ENCODE data around the gene ADD1. TPM values are rescaled to one million over a fixed set of nuclear protein-coding genes. Genes with fewer than 3 reads are reported as not detected.

The ADD1 gene
- total and polyA plus RNA-seq, 4 donors: 98.3 to 351 (median 284) TPM

DNA sequence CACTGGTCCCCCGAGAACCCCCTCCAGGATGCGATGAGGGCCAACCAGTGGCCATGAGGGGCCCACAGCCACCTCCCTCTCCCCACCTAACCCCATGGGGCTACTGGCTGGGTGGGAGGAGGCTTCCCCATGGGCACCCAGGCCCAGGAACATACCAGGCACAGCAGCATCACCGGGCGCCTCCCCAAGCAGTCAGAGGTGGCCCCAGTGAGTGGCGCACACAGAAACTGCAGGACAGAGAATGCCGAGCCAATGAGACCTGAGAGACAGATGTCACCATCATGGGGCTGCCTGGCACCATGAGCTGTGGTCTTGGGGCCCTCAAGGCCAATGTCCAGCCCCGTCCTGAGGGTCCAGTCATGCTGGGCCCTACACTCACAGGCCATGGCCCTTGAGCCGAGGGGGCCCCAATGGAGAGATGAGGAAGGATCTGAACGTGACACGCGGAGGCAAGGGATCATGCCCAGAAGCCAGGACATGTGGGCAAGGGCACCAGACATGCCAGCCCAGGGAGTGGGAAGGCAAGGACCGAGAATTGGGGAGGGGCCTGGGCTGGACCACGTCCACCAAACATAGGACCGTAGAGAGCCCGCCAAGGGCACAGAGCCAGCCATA, 89.4 kb downstream of the ADD1 start:
- intact Hi-C loops (cut with DNase I): loop anchor here (5.0 to 10.0 kb wide), 2 partner anchors 168 to 171 kb away; no protein-coding TSS in a partner anchor
- Histone ChIP-seq H3K9me3 (ENCODE audit: control insufficient read depth, low read length) (no peaks in the 10 kb centered on the region), H3K36me3 (ENCODE audit: control insufficient read depth in 1 of 2, insufficient read depth in 2 of 2, low read length in 1 of 2) (no peaks in the 10 kb centered on the region), H3K27me3 (ENCODE audit: control insufficient read depth in 1 of 2, insufficient read depth in 2 of 2, low read length in 1 of 2) (no peaks in the 10 kb centered on the region), H3K27ac (ENCODE audit: low read depth in 1 of 2, low read length in 2 of 2) (peak overlapping the region in 1 of 2 donors; percentile 62), H3K4me1 (ENCODE audit: control insufficient read depth in 1 of 2, insufficient read depth in 2 of 2, low read length in 2 of 2) (no peaks in the 10 kb centered on the region), H3K4me3 (ENCODE audit: low read length in 2 of 2) (no peak overlapping the region)
- WGBS, 2 donors: 57 to 64% methylated on average over 15 of the region's 15 CpGs
- DNase-seq (peak; percentile 46 to 74), ATAC-seq (ENCODE audit: low FRiP score) (no peak)

DNA sequence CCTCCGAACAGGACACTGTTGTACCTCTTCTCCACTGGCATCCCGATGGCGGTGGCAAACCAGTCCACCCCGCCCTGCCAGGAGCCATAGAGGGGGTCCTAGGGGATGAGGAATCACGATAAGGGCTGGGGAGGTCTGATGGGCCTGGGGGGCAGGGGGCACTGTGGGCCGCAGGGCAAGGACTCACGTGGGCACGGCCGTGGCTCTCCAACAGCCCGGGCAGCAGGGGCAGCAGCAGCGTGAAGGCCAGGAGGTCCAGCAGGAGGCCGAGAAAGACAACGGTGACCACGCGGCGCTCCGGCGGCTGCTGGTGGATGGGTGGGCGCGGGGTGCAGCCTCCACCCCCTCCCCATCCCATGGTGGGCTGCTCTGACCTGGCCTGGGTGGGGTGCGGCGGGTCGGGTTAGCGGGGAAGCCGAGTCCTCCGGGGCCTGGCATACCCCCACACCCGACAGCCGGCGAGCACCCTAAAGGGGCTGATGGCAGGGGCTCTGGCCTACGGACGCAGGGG, 90.0 kb downstream of the ADD1 start:
- intact Hi-C loops (cut with DNase I): loop anchor here (5.0 to 10.0 kb wide), 2 partner anchors 169 to 171 kb away; no protein-coding TSS in a partner anchor
- 14 to 15% methylated on average over 21 to 31 of the region's 31 CpGs for WGBS, 2 donors
- no peaks in the 10 kb centered on the region for H3K9me3 ChIP-seq (ENCODE audit: control insufficient read depth, low read length)
- peak; percentile 1 for ATAC-seq (ENCODE audit: low FRiP score)
- H3K4me1 ChIP-seq (ENCODE audit: control insufficient read depth in 1 of 2, insufficient read depth in 2 of 2, low read length in 2 of 2): no peaks in the 10 kb centered on the region
- H3K36me3 ChIP-seq (ENCODE audit: control insufficient read depth in 1 of 2, insufficient read depth in 2 of 2, low read length in 1 of 2): no peaks in the 10 kb centered on the region
- no peaks in the 10 kb centered on the region for H3K27me3 ChIP-seq (ENCODE audit: control insufficient read depth in 1 of 2, insufficient read depth in 2 of 2, low read length in 1 of 2)
- DNase-seq: peak; percentile 61 to 79
- H3K4me3 ChIP-seq (ENCODE audit: low read length in 2 of 2): peak overlapping the region; percentile 67 to 86
- peak overlapping the region in 1 of 2 donors; percentile 62 for H3K27ac ChIP-seq (ENCODE audit: low read depth in 1 of 2, low read length in 2 of 2)

DNA sequence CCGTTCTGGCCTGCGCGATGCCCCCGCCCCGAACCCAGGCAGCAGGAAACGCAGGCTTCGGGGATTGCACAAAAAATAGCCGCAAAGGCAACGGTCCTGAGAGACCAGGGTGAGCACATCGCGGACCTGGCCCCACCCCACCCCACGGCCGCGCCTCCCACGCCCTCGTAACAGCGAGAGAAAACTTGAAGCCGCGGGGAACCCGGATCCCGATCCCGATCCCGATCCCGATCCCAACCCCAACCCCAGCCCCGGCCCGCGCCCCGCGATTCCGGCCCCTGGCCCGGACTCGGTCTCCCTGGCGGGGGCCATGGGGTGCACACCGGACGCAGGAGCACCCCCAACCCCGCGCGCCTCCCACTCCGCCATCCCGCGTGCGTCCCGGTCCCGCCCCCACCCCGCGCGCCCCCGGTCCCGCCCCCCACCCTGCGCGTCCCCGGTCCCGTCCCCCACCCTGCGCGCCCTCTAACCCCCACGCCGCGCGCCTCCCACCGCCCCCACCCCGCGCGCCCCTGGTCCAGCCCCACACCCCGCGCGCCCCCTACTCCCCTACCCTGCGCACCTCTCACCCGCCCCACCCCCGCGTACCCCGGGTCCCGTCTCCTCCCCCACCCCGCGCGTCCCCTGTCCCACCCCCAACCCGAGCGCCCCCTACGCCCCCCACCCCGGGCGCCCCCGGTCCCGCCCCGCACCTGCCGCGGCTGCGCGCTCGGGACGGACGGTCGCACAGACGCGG, 90.6 kb downstream of the ADD1 start:
- Histone ChIP-seq H3K4me1 (ENCODE audit: control insufficient read depth in 1 of 2, insufficient read depth in 2 of 2, low read length in 2 of 2) (no peaks in the 10 kb centered on the region), H3K9me3 (ENCODE audit: control insufficient read depth, low read length) (no peaks in the 10 kb centered on the region), H3K4me3 (ENCODE audit: low read length in 2 of 2) (peak overlapping the region; percentile 67 to 86), H3K36me3 (ENCODE audit: control insufficient read depth in 1 of 2, insufficient read depth in 2 of 2, low read length in 1 of 2) (no peaks in the 10 kb centered on the region), H3K27me3 (ENCODE audit: control insufficient read depth in 1 of 2, insufficient read depth in 2 of 2, low read length in 1 of 2) (no peaks in the 10 kb centered on the region), H3K27ac (ENCODE audit: low read depth in 1 of 2, low read length in 2 of 2) (peak overlapping the region in 1 of 2 donors; percentile 62)
- intact Hi-C loops (cut with DNase I): loop anchor here (5.0 to 10.0 kb wide), 2 partner anchors 169 to 172 kb away; no protein-coding TSS in a partner anchor
- DNase-seq: peak; percentile 75 to 90
- WGBS, 2 donors: 2% methylated on average over 60 to 93 of the region's 93 CpGs
- ATAC-seq (ENCODE audit: low FRiP score): peak; percentile 27

DNA sequence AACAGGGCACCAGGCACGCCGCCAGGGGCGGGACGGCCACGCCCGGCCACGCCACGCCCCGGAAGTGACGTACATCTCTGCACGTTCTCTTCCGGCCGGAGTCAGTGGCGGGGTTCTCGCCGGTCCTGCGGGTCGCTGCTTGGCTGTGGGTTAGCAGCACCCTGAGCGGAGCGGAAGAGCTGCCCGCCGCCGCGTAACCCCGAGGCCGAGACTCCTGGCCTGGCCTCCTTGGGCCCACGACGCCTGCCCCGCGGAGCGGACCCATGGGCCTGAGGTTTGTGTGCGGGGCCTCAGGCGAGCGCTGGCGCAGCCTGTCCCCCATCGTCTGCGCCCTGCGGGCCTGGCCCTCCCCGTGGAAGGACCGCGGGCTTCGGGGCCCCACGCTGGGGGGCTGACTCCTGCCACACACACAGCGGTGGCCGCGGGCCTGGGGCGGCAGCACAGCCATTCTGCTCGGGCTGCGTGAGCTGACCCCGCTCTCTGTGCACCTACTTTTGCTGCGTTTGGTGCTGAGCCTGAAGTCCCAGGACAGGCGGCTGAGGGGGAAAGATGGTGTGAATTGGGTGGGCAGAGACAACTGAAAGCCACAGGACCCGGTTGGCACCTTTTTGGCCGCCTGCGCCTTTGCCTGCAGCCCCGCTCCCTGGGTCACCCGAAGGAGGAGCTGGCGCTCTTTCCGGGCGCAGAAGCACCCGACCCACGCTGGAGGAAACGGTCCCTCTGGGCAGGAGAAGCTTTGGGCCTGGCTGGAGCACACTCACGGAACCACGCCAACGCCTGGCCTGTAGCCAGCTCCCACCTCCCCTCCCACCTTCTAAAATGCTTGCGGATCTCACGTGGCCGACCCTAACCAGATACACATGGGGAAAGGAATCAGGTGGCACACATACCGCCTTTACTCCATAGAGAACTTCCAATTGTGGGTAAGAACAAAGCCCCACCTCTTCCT, 91.4 kb downstream of the ADD1 start:
- DNase-seq: peak; percentile 96 to 99
- no peaks in the 10 kb centered on the region for H3K9me3 ChIP-seq (ENCODE audit: control insufficient read depth, low read length)
- ATAC-seq (ENCODE audit: low FRiP score): peak; percentile 86
- H3K36me3 ChIP-seq (ENCODE audit: control insufficient read depth in 1 of 2, insufficient read depth in 2 of 2, low read length in 1 of 2): peaks cover 0 to 2% of the 10 kb centered on the region in 2 donors
- H3K4me1 ChIP-seq (ENCODE audit: control insufficient read depth in 1 of 2, insufficient read depth in 2 of 2, low read length in 2 of 2): no peaks in the 10 kb centered on the region
- peak overlapping the region; percentile 67 to 86 for H3K4me3 ChIP-seq (ENCODE audit: low read length in 2 of 2)
- H3K27me3 ChIP-seq (ENCODE audit: control insufficient read depth in 1 of 2, insufficient read depth in 2 of 2, low read length in 1 of 2): no peaks in the 10 kb centered on the region
- H3K27ac ChIP-seq (ENCODE audit: low read depth in 1 of 2, low read length in 2 of 2): peak overlapping the region in 1 of 2 donors; percentile 50
- intact Hi-C loops (cut with DNase I): loop anchor here (5.0 to 10.0 kb wide), 2 partner anchors 170 to 173 kb away; no protein-coding TSS in a partner anchor
- 0% methylated on average over 58 to 70 of the region's 70 CpGs for WGBS, 2 donors

DNA sequence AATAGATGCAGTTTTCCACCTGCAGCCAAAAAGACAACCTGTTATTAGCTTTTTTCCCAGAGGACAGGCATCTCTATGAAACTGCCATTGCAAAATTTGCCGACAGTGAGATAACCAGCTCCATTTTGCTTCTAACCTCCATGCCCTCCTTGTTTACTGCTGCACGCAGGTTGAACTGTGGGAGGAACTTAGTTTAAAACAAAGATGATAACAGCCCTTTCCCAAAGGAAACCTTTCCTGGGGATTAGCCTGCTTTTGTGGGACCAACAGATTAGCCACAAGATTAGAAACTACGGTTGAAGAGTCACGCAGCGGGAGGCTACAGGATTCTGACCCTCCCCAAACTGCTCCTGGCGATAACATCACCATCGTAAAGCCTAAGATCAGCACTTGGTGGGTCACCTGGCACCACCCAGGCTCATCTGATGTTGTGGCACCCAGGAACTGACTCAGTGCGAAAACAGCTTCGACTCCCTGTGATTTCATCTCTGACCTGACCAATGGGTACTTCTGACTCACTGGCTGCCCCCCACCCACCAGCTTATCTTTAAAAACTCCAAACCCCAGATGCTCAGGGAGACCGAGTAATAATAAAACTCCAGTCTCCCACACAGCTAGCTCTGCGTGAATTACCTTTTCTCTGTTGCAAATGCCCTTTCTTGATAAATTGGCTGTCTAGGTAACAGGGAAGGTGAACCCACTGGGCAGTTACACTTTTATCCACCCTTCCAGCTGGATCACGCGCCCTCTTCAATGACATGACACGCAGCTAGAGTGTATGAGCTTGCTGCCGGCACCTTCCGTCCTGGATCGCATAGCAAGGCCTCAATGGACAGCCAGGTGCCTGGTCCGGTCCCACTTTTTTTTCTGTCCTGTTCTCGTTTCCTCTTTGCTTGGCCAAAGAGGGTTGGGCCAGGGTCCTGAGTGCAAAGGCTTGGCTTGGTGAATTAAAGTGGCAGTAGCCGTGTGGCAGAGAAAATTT, 92.4 kb downstream of the ADD1 start:
- Histone ChIP-seq H3K27me3 (ENCODE audit: control insufficient read depth in 1 of 2, insufficient read depth in 2 of 2, low read length in 1 of 2) (no peaks in the 10 kb centered on the region), H3K4me3 (ENCODE audit: low read length in 2 of 2) (peak overlapping the region; percentile 67 to 86), H3K4me1 (ENCODE audit: control insufficient read depth in 1 of 2, insufficient read depth in 2 of 2, low read length in 2 of 2) (no peaks in the 10 kb centered on the region), H3K27ac (ENCODE audit: low read depth in 1 of 2, low read length in 2 of 2) (no peak overlapping the region), H3K36me3 (ENCODE audit: control insufficient read depth in 1 of 2, insufficient read depth in 2 of 2, low read length in 1 of 2) (peaks cover 0 to 5% of the 10 kb centered on the region in 2 donors), H3K9me3 (ENCODE audit: control insufficient read depth, low read length) (no peaks in the 10 kb centered on the region)
- intact Hi-C loops (cut with DNase I): loop anchor here in 1 of 2 donors (10.0 kb wide), 1 partner anchor 171 kb away; no protein-coding TSS in a partner anchor
- DNase-seq: peak; percentile 25 to 67
- 79 to 82% methylated on average over 20 of the region's 20 CpGs for WGBS, 2 donors
- ATAC-seq (ENCODE audit: low FRiP score): no peak

DNA sequence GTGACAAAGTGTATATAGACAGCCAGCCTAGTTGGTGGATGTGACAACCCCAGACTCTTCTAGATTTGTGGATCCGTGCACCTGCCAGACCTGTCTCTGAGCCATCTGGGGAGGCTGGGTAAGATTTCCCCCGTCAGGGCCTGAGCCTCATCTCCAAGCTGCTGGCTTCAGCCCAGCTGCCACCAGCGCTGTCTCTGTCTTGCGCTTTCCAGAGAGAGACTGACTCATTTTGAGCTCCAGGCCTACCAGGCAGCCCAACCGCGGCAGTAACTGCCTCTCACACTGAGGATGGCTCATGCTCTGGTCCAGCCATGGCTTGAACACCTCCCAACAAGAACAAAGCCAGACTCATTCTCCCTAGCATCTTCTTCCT, 93.1 kb downstream of the ADD1 start:
- intact Hi-C loops (cut with DNase I): loop anchor here in 1 of 2 donors (10.0 kb wide), 1 partner anchor 172 kb away; no protein-coding TSS in a partner anchor
- H3K27ac ChIP-seq (ENCODE audit: low read depth in 1 of 2, low read length in 2 of 2): no peak overlapping the region

DNA sequence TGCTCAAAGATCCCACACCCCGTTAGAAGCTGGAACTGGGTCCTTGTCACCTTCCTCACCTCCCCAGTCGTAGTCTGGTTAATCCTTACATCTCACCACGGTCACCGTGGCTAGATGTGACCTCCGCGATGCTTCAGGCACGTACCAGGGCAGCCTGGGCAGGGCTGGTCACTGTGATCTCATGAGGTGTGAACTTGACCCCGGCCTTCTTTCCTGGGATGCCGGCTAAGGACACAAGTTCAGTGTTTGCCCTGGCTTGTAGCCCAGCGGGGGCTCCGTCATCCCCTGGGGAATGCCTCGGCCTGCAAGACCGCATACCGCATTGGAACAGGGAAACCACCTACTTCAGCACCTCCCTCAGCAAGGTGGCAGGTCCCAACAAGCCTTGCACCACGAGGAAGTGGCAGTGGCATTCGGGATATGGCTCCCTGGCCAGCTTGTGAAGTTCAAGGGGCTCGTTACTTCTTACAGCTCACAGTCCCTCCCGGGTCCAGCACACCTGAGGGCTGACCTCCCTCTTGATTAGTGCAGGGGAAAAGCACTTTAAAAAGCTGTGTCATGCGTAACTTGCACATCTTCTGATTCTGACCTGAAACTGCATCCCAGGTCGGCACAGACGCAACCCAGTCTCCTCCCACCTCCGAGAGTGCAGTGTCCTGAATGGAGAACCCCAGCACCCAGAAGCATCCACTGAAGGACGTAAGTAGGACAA, 93.7 kb downstream of the ADD1 start:
- DNase-seq (peak in 1 of 2 donors; percentile 79), ATAC-seq (ENCODE audit: low FRiP score) (no peak)
- H3K4me1 ChIP-seq (ENCODE audit: control insufficient read depth in 1 of 2, insufficient read depth in 2 of 2, low read length in 2 of 2): no peaks in the 10 kb centered on the region
- intact Hi-C loops (cut with DNase I): loop anchor here in 1 of 2 donors (10.0 kb wide), 1 partner anchor 173 kb away; no protein-coding TSS in a partner anchor
- peaks cover 0 to 5% of the 10 kb centered on the region in 2 donors for H3K36me3 ChIP-seq (ENCODE audit: control insufficient read depth in 1 of 2, insufficient read depth in 2 of 2, low read length in 1 of 2)
- no peaks in the 10 kb centered on the region for H3K9me3 ChIP-seq (ENCODE audit: control insufficient read depth, low read length)
- H3K27ac ChIP-seq (ENCODE audit: low read depth in 1 of 2, low read length in 2 of 2): no peak overlapping the region
- no peaks in the 10 kb centered on the region for H3K27me3 ChIP-seq (ENCODE audit: control insufficient read depth in 1 of 2, insufficient read depth in 2 of 2, low read length in 1 of 2)
- no peak overlapping the region for H3K4me3 ChIP-seq (ENCODE audit: low read length in 2 of 2)
- WGBS, 2 donors: 64 to 66% methylated on average over 23 of the region's 23 CpGs

More for the DNA sequence above, 93.1 kb downstream of the ADD1 start:
- Histone ChIP-seq H3K27me3 (ENCODE audit: control insufficient read depth in 1 of 2, insufficient read depth in 2 of 2, low read length in 1 of 2) (no peaks in the 10 kb centered on the region), H3K4me1 (ENCODE audit: control insufficient read depth in 1 of 2, insufficient read depth in 2 of 2, low read length in 2 of 2) (no peaks in the 10 kb centered on the region), H3K36me3 (ENCODE audit: control insufficient read depth in 1 of 2, insufficient read depth in 2 of 2, low read length in 1 of 2) (peaks cover 0 to 5% of the 10 kb centered on the region in 2 donors), H3K4me3 (ENCODE audit: low read length in 2 of 2) (no peak overlapping the region), H3K9me3 (ENCODE audit: control insufficient read depth, low read length) (no peaks in the 10 kb centered on the region)
- WGBS, 2 donors: 75 to 90% methylated on average over 6 of the region's 6 CpGs
- DNase-seq (peak in 1 of 2 donors; percentile 59), ATAC-seq (ENCODE audit: low FRiP score) (no peak)

Measured in aorta (tissue), 5 donors.